GM12801 (cell line): ENCODE results near the gene DCXR.

Source experiments
- CTCF ChIP-seq: IDR thresholded peaks from one replicate; pipeline ENCODE4 v1.5.1; 2011; ENCODE audit warnings: control low read depth; ENCODE audit not compliant: insufficient read length; ENCODE audit errors: extremely low read depth

DCXR gene

GRCh38 chr17:82051776-82052637 lies 14.5 kb upstream of the DCXR start, which contains the start of the genes GPS1 and RFNG:
Gene GPS1, plus strand, starts transcription at chr17:82051898. Its CDS starts 34 bp downstream, at chr17:82051932.
Gene RFNG, minus strand, starts transcription at chr17:82051811. Its CDS starts 45 bp downstream, at chr17:82051766.
- TF ChIP-seq CTCF = no peak

DNA sequence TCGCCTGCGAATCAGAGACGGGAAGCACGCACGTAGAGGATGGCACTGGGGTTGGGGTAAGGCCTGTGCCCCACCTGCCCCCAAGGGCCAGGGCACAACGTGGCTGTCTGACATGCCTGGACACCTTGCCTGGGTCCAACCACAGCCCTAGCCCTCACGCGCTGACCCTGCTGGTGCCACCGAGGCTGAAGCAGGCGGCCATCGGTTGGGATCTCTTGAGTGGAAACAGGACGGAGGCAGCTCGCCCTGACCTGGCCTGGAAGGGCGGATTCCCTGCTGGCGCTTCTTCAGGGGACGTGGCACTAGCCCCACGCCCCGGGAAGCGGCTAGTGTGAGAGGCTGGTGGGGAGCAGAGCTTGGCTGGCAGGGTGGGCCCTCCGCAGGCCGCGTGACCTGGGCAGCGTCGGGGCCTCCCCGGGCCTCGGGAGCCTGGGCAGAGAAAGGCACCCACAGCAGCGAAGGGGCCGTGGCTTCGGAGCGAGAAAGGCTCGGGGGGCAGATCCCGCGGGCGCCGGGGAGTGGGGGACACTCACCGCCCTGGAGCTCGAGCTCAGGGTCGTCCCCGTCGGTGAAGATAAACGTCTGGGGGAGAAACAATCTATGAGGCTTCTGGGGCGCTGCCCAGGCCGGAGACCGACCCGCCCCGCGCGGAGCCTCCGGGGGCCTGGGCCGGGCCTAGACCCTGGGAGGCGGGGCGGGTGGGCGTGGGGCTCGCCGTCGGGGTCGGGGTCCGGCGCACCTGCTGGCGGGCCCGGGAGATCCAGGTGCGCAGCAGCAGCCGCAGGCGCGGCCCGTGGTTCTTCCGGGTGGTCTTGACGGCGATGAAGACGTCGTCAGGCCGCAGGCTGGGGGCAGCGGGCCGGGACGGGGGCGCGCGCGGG lies 13.5 kb upstream of the DCXR start:
- no peak for TF ChIP-seq CTCF

- no peak for TF ChIP-seq CTCF
Measured at GRCh38 chr17:82050152-82050760, 12.8 kb upstream of the DCXR start.

DNA sequence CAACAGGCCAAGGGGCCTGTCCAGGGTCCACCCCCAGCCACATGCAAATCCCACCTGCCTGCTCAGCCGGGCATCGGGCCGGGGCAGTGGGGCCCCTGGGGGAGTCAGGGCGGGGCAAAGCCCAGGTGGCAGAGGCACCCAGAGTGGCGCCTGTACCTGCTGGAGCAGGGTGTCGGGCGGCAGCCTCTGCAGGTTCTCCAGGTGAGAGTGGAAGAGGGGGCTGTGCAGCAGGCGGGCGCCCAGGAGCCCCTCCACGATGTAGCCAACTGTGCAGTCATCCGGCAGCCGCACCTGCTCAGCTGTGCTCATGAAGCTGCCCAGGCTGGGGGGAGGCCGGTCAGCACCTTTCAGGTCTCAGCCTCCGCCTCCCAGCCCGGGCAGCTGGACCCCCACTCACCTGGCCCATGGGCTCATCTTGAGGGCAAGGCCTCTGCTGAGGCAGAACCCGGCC lies 12.0 kb upstream of the DCXR start:
- TF ChIP-seq CTCF = no peak

- no peak for TF ChIP-seq CTCF
Measured at GRCh38 chr17:82049106-82049505, 11.6 kb upstream of the DCXR start.

GRCh38 chr17:82048571-82048971 lies 11.1 kb upstream of the DCXR start:
- TF ChIP-seq CTCF = no peak
